Vagina (tissue), 2 donors: Measurements from ENCODE around the gene PPARGC1A.

ENCODE experiments used
- POLR2A ChIP-seq, 2 donors: fragments of 450-650 bp; IDR thresholded peaks; one replicate each; pipeline ENCODE4 v1.6.1; 2017; ENCODE audit warnings: antibody characterized with exemption in 2 of 2, mild to moderate bottlenecking in 2 of 2, moderate library complexity in 2 of 2
- TF ChIP-seq, protein P1 (sequence below), 3 experiments: fragments of 450-650 bp in 2 of 3; fragments of 200-600 bp in 1 of 3; sonication (generic) in 1 of 3; IDR thresholded peaks; one replicate each; pipeline ENCODE4 v1.5.1; 2017 to 2019; ENCODE audit warnings: antibody characterized with exemption in 3 of 3, mild to moderate bottlenecking in 2 of 3, moderate library complexity in 2 of 3

DNA sequence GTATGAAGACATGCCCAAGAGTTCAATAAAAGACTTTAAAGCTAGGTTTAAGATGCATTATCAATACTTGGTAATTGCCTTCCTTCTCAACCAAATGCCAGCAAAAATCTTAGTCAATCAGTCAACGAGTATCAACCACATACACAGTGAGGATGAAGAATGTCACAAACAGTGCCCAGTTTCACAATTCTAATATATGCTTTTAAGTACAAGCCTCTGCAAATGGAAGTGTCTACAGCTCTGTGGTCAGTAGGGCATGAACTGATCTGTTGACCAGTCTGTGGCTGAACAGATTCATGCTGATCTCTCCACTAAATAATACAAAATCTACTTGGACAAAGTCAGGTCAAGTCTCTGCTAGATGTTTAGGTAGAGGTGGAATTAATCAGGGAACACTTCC is 27.9 kb downstream of the PPARGC1A start:
- TF ChIP-seq, protein P1, sequence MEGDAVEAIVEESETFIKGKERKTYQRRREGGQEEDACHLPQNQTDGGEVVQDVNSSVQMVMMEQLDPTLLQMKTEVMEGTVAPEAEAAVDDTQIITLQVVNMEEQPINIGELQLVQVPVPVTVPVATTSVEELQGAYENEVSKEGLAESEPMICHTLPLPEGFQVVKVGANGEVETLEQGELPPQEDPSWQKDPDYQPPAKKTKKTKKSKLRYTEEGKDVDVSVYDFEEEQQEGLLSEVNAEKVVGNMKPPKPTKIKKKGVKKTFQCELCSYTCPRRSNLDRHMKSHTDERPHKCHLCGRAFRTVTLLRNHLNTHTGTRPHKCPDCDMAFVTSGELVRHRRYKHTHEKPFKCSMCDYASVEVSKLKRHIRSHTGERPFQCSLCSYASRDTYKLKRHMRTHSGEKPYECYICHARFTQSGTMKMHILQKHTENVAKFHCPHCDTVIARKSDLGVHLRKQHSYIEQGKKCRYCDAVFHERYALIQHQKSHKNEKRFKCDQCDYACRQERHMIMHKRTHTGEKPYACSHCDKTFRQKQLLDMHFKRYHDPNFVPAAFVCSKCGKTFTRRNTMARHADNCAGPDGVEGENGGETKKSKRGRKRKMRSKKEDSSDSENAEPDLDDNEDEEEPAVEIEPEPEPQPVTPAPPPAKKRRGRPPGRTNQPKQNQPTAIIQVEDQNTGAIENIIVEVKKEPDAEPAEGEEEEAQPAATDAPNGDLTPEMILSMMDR (IDR thresholded peaks at IDR 0.05): no peak
- TF ChIP-seq POLR2A (IDR thresholded peaks at IDR 0.05): no peak
